NAMALWA (cell line): ENCODE measurements around the gene STX8.

ENCODE experiments used
- DNase-seq: peaks from one replicate; pipeline ENCODE4 v3.0.0-alpha.2; 2015; ENCODE audit warnings: low spot score

Gene STX8

DNA sequence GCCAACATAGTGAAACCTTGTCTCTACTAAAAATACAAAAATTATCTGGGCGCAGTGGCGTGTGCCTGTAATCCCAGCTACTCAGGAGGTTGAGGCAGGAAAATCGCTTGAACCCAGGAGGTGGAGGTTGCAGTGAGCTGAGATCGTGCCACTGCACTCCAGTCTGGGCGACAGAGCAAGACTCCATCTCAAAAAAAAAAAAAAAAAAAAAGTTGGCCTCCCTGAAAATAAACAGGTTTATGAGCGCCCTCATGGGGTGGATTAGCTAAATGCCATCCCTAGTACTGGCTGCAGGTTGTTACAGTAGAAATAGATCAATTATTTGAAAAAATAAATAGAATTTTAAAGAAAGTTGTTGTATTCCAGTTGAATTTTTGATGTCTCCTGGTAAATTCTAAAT, 20.9 kb downstream of the STX8 start:
- peak; percentile 63 for DNase-seq

DNA sequence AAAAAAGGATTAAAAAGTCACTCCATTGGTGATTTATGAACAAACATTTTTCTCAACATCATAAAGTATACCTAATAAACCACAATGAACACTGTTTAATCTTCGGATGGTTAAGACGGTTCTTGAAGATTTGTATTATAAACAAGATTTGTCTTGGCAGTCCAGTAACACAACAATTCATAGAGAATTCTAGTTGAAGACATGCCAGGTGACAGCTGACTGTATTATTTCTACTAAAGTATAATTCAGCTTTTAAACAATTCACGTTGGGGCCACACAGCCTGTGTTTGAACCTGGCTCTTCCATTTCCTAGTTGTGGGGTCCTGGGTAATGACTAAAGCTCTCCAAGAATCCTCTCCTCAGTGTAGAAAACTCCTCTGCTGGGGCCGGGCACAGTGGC, 22.0 kb downstream of the STX8 start:
- DNase-seq, result no peak

- DNase-seq, result no peak
These were observed 22.4 kb downstream of the STX8 start for GRCh38 chr17:9553181-9553580.

DNA sequence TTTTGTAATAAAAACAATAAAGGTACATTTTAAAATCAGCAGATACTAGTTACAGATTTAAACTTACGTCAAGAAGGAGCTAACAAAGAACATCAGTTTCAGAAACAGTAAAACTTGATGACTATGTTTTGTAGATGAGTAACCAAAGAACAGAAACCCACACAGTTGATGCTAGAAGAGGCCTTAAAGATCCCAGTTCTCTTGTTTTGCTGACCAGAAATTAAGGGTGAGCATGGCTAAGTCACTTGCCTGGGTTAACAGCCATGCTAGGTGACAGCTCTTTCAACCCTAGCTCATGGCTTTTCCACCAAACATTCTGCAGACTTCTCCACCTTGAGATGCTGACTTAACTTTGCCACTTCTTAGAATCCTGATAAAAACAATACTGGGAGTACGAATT, 26.4 kb downstream of the STX8 start:
- no peak for DNase-seq

DNA sequence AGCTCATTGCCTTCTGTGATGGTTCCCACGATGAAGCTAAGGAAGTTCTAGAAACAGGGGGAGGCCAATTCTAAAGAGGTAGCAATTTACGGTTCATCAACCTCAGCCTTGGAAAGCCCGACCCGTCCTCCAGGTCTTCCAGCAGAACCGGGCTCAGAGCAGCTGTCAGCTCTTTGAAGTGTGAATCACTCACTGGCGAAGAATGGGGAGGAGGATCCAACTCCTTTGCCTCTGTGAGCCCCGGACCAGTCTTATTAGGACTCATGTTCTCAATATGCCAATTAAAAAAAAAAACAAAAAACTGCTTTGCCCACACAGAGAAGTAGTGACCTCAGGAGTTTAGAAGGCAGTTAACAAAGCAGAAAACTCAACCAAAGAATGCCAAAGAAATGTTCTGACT, 31.4 kb downstream of the STX8 start:
- no peak for DNase-seq

DNA sequence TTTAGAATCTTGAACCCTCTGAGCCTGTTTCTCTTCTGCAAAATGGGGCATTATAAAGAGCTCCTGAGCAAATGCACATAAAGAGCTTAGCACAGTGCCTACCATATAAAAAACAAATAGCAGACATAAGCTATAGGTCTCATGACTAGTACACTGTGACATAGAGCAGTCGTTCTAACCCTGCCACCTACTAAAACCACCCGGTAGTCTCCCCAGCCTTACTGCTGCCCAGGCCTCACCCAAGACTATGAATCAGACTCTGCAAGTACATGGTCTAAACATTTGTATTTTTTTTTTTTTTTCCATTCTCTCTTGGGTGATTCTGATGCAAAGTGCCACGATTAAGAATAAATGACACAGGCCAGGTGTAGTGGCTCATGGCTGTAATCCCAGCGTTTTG, 33.9 kb downstream of the STX8 start:
- no peak for DNase-seq

DNA sequence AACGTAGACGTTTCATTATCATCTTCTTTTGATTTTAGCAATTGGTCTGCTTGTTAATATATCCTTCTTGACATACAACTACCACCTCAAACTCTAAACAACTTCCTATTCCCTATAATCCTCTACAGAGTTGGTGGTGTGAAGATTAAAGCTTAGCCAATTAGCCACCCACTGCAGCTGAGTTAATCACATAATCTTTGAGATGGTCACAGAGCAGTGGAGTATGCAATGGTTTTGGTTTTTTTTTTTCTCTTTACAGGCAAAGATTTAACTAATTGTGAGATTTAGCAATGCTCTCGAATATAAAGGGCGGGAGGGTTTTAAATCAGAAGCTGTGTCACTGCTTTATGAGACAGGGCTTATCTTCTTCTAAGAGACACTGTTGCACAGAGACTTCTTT, 37.0 kb downstream of the STX8 start:
- DNase-seq, result no peak

DNA sequence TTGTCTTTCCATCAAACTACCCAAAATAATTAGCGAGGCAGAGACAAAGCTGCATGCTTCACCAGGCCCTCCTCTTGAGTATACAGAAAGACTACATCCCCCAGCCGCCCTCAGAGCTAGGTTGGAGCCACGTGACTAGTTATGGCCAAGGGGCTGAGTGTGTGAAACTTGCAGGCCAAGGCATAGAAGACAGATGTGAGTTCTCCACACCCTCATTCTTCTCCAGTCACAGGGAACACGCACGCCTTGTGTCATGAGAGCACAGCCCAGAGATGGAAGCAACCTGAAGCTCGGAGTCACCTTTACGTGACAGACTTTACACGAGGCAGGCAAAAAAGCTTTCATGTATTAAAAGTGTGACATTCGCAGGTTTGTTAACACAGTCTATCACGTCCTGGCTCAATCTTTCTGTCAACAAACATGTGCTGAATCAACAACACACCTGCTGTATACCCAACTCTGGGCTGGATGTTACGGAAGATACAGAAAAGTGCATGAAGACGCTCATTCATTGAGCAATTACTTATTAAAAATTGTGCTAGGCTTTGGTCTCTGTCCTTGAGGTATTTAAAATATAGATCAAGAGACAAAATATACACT, 38.3 kb downstream of the STX8 start:
- no peak for DNase-seq

- DNase-seq, result no peak
These were observed 39.6 kb downstream of the STX8 start for GRCh38 chr17:9536061-9536460.

GRCh38 chr17:9533441-9533840, 42.2 kb downstream of the STX8 start:
- DNase-seq, result no peak

DNA sequence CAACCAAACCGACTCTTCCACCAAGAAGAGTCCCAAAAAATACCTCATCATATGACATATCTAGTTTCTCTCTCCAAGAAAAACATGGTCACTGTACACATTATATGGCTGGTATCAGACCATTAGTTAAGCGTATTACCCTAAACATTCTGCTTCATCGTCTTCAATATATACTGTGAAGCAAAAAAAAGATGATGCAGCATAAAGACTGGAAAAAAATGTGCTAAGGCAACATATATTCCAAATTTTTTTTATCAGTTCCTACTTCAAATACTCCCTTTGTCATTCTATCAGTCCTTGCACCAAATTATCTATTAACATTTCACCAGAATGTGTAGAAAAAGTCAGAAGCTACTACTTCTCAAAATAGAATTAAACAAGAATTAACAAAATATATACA, 42.9 kb downstream of the STX8 start:
- DNase-seq, result no peak

GRCh38 chr17:9531034-9531433, 44.6 kb downstream of the STX8 start:
- DNase-seq, result no peak

GRCh38 chr17:9529033-9529700, 46.5 kb downstream of the STX8 start:
- peak; percentile 56 for DNase-seq

GRCh38 chr17:9527788-9528187, 47.8 kb downstream of the STX8 start:
- DNase-seq, result no peak

- DNase-seq, result peak; percentile 14
These were observed 53.5 kb downstream of the STX8 start for GRCh38 chr17:9522074-9522473.

GRCh38 chr17:9521062-9521461, 54.6 kb downstream of the STX8 start:
- DNase-seq, result no peak

DNA sequence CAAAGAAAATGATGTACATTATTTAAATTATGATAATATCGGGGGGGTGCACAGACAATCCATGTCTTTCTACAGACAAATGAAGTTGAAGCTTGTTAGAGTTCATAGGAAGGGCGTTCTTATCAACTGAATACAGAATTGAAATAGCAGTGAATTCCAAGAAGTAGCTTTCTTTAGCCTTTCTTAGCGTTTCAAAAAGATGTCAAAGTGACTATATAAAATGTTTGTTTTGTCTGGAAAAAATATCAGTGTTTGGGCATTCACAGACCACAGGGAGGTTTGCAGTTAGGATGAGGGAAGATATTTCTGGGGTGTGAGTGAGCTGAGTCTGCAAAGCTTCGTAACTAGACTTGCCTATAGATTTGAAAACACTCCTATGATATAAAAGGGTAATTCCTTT, 55.0 kb downstream of the STX8 start:
- no peak for DNase-seq

DNA sequence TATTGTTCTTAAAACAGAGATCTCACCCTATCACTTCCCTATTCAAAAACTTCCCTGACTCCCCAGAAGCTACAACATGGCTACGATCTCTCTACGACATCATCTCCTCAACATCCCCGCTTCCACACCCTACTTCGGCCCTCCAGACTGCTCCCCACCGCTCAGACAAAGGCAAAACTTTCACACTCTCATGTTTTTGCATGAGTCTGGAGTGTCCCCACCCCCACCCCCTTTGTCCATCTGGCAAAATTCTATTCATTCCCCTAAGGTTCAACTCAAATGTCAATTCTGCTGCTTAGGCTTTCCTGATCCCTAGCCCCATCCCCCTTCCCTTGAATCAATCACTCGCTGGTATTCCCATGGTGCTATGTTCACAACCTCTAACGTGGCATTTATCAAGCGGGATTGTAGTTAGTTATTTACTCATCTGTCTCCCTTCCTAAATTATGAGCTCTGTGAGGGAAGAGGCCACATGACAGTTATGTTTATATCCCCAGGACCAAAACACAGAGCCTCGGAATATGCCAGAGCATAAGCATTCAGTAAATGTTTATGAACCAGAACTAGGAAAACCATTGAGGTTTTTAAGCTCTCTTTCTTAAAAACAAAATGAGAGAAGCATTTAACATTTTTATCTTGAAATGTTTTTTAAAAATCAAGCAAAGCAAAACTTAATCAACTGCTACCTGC, 55.9 kb downstream of the STX8 start:
- no peak for DNase-seq

- no peak for DNase-seq
These were observed 58.2 kb downstream of the STX8 start for GRCh38 chr17:9517396-9517795.

GRCh38 chr17:9513266-9513665, 62.4 kb downstream of the STX8 start:
- no peak for DNase-seq

- DNase-seq, result no peak
These were observed 63.1 kb downstream of the STX8 start for GRCh38 chr17:9512323-9513168.

GRCh38 chr17:9509236-9509816, 66.3 kb downstream of the STX8 start:
- DNase-seq, result no peak
